GM21723 (cell line): ENCODE results near the gene BMF.

Source experiments
- ATAC-seq: cut with Tn5 transposase; IDR thresholded peaks from one replicate; pipeline ENCODE4 v1.9.1; 2021; ENCODE audit warnings: mild to moderate bottlenecking, moderate library complexity; ENCODE audit not compliant: unreplicated experiment

The BMF gene

DNA sequence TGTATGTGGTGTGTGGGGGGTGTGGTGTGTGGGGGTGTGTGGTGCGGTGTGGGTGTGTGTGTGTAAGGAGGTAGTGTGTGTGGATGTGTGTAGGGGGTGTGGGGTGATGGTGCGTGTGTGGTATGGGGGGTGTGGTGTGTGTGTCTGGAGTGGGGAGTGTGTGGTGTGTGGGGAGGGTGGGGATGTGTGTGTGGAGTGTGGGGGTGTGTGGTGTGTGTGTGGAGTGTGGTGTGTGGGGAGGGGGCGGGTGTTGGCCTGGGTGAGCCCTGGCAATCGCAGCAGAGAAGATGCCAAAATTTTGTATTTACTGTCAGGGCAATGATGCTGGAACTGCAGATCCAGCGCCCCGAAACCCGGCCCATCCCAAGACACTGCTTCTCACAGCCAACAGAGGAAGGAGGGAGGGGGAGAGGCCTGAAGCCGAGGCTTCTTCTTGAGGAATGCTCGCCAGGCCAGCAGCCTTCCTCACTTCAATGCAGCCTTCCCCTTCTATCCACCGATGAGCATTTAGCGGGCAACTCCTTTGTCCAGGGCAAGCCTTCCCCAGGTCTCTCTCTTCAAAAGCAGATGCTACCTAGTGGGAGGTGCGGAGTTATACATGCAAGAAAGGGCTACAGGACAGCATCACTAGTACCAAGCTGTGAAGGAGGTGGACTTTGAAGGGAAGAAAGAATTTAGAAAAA, 57.8 kb downstream of the BMF start:
- no peak for ATAC-seq

- ATAC-seq: no peak
Measured at GRCh38 chr15:40048926-40049475, 59.7 kb downstream of the BMF start.

GRCh38 chr15:40048211-40048792, 60.4 kb downstream of the BMF start:
- no peak for ATAC-seq

GRCh38 chr15:40047415-40048210, 61.1 kb downstream of the BMF start:
- peak; percentile 58 for ATAC-seq

GRCh38 chr15:40046721-40047414, 61.8 kb downstream of the BMF start:
- ATAC-seq: no peak

DNA sequence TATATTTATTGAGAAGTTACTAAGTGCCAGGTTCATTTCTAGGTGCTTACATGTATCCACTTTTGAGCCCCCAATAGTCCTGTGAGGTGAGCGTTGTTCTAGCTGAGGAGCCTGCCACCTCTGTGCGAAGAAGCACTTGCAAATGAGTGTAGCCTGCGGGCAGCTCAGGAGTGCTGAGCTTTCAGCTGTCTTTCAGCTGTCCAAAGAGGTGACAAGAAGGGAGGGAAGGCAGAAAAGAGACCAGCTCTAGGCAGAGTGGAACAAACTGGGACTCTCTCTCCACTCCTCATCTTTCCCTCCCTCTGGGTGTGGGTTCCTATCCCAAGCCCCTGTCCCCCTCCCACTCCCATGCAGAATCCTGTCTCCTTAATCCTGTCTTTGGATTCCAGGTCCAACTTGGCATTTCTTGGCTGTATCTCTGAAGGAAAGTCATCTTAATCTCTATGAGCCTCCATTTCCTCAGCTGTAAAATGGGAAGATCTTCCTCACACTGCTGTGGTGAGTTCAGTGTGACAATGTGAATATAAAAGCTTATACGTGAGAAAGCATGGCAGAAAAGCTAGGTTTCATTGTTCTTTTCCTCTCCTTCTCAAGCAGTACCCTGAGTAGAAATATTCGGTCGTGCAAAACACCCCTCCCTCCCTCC, 63.0 kb downstream of the BMF start:
- ATAC-seq: peak; percentile 26

DNA sequence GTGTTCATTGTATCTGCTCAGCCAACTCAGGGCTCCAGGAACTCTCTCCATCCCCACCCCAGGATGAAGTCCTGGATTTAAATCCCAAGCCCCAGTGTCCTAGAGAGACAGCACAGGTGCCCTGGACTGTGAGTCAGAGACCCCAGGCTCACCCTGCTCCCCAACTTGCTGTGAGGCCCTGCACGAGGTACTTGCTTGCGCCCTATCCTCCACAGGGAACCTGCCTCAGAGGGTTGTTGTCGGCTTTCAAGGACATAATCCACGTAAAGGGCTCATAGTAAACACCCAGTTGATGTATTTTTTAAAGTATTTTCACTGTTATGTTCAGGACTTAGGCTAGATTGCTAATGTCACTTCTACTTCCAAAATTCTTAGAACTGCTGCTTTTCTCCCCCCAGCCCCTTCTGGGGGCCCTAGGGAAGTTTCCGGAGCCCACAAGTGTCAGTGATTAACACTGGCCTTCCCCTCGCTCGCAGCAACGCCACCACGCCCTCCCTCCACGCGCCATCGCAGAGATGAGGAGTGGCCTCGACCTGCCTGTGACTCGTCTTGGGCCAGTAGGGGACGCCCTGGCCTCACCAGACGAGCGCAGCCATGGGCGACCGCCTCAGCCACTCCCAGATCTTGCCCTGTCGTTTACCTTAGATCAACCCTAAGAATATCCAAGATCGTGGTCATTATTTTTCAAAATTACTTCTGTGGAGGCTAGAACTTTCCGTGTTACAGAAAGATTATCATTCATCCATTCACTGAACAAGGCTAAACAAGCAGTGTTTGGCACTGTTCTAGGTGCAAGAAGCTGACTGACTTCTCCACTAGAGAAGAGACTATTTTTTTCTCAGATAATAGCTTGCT, 63.7 kb downstream of the BMF start:
- ATAC-seq: peak; percentile 72

GRCh38 chr15:40043927-40044716, 64.6 kb downstream of the BMF start:
- ATAC-seq: no peak

DNA sequence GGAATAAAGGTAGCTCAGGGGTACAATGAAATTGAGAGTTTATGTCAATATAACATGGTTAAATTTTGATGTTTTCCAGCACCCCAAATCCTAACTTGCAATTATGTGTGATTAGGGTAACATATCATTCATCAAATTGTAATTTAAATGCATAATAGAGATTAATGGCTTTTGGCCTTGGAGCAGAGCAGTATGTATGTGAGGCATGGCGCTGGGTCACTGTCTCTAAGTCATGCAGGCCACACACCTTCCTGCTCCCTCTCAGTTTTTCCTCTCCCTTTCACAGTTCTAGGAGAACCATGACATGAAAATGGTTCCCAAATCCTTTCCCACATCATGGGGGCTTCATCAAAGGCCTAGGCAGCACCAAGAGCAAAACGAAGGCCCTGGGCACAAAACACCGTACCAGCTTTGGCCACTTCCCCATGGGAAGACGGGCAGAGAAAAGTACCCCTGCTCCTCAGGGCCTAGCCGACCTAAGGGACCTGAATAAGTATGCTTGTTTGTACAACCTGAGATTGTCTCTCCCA, 65.8 kb downstream of the BMF start:
- ATAC-seq: no peak

DNA sequence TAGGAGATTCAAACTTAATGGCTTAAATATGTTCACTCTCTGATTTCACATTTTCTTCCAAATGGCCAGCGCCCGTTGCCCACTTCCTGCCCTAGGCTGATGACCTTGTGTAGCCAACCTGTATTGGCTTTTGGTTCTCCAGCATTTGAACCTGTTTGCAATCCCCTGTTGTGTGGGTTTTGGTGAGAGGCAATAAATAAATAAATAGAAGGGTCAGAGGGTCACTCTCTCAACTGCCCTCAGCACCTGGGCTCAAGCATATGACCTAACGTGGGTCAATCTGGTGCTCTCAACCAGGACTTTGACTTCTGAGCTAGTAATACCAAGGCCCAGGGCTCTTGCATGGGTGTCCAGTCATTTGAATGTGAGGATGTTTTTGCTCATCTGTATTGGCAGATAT, 67.9 kb downstream of the BMF start:
- ATAC-seq: no peak

GRCh38 chr15:40040293-40040635, 68.4 kb downstream of the BMF start:
- no peak for ATAC-seq

GRCh38 chr15:40038638-40039543, 69.8 kb downstream of the BMF start, which contains the start of gene SRP14:
TSS of gene SRP14 (minus strand) at chr15:40039181. CDS start at chr15:40039116, 65 bp downstream.
- peak; percentile 87 for ATAC-seq

DNA sequence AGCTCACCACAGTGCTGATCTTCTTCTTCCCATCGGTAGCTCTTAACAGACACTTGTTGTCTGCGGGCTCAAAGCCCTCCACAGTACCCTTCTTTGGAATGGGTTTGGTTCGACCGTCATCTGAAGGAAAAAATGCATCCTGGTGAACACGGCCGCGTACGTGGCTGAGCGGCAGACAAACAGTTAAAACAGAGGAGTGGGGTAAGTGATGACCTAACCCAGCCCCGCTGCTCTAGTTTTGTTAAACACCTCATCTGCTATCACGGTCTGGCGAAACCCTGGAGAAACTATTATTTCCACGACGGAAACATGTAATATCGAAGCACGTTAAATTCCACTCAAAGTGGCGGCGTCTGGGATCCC, 70.4 kb downstream of the BMF start:
- ATAC-seq: no peak
